ENCODE measurements around the gene RASAL3.
A peak's percentile ranks its signal among the peaks of the same experiment; 100 is the strongest.

The RASAL3 gene

GRCh38 chr19:15466851-15467733 lies 2.7 kb upstream of the RASAL3 start:
- Histone ChIP-seq H3K4me3 (no peak overlapping the region), H3K9ac (ENCODE audit: insufficient read length) (no peak overlapping the region), H3K9me3 (ENCODE audit: low read depth, low read length) (no peaks in the 10 kb centered on the region), H3K36me3 (ENCODE audit: insufficient read depth, low read length) (no peaks in the 10 kb centered on the region), H3K27ac (no peak overlapping the region)
- DNase-seq (ENCODE audit: low read depth, low spot score), result no peak
- TF ChIP-seq POLR2AphosphoS5 (IDR thresholded peaks at IDR 0.05; ENCODE audit: borderline replicate concordance, low read depth, low read length) (no peak), EZH2 (IDR thresholded peaks at IDR 0.05) (no peak), FOXP2 (optimal IDR thresholded peaks at IDR 0.05; ENCODE audit: control extremely low read depth, extremely low read length, insufficient read depth) (no peak)

- no peaks in the 10 kb centered on the region for H3K9me3 ChIP-seq (ENCODE audit: low read depth, low read length)
- TF ChIP-seq EZH2 (IDR thresholded peaks at IDR 0.05) (no peak), FOXP2 (optimal IDR thresholded peaks at IDR 0.05; ENCODE audit: control extremely low read depth, extremely low read length, insufficient read depth) (no peak), POLR2AphosphoS5 (IDR thresholded peaks at IDR 0.05; ENCODE audit: borderline replicate concordance, low read depth, low read length) (no peak)
- no peak overlapping the region for H3K9ac ChIP-seq (ENCODE audit: insufficient read length)
- H3K4me3 ChIP-seq, result no peak overlapping the region
- no peaks in the 10 kb centered on the region for H3K36me3 ChIP-seq (ENCODE audit: insufficient read depth, low read length)
- no peak overlapping the region for H3K27ac ChIP-seq
- no peak for DNase-seq (ENCODE audit: low read depth, low spot score)
These were observed 428 bp downstream of the RASAL3 start for GRCh38 chr19:15463861-15464371.

GRCh38 chr19:15461694-15462093 lies 2.6 kb downstream of the RASAL3 start:
- H3K36me3 ChIP-seq (ENCODE audit: insufficient read depth, low read length), result no peaks in the 10 kb centered on the region
- DNase-seq (ENCODE audit: low read depth, low spot score), result no peak
- TF ChIP-seq FOXP2 (optimal IDR thresholded peaks at IDR 0.05; ENCODE audit: control extremely low read depth, extremely low read length, insufficient read depth) (no peak), EZH2 (IDR thresholded peaks at IDR 0.05) (no peak), POLR2AphosphoS5 (IDR thresholded peaks at IDR 0.05; ENCODE audit: borderline replicate concordance, low read depth, low read length) (no peak)
- H3K9me3 ChIP-seq (ENCODE audit: low read depth, low read length), result no peaks in the 10 kb centered on the region
- H3K27ac ChIP-seq, result no peak overlapping the region
- H3K4me3 ChIP-seq, result no peak overlapping the region
- H3K9ac ChIP-seq (ENCODE audit: insufficient read length), result no peak overlapping the region

GRCh38 chr19:15457701-15458484 lies 6.5 kb downstream of the RASAL3 start:
- no peak for TF ChIP-seq FOXP2 (optimal IDR thresholded peaks at IDR 0.05; ENCODE audit: control extremely low read depth, extremely low read length, insufficient read depth)
- no peak for TF ChIP-seq EZH2 (IDR thresholded peaks at IDR 0.05)
- TF ChIP-seq POLR2AphosphoS5 (IDR thresholded peaks at IDR 0.05; ENCODE audit: borderline replicate concordance, low read depth, low read length), result no peak
- Histone ChIP-seq H3K36me3 (ENCODE audit: insufficient read depth, low read length) (no peaks in the 10 kb centered on the region), H3K27ac (no peak overlapping the region), H3K9ac (ENCODE audit: insufficient read length) (no peak overlapping the region), H3K4me3 (no peak overlapping the region), H3K9me3 (ENCODE audit: low read depth, low read length) (no peaks in the 10 kb centered on the region)
- DNase-seq (ENCODE audit: low read depth, low spot score), result no peak

- TF ChIP-seq POLR2AphosphoS5 (IDR thresholded peaks at IDR 0.05; ENCODE audit: borderline replicate concordance, low read depth, low read length) (no peak), FOXP2 (optimal IDR thresholded peaks at IDR 0.05; ENCODE audit: control extremely low read depth, extremely low read length, insufficient read depth) (no peak), EZH2 (IDR thresholded peaks at IDR 0.05) (no peak)
- Histone ChIP-seq H3K4me3 (peak overlapping the region; percentile 68), H3K27ac (no peak overlapping the region), H3K36me3 (ENCODE audit: insufficient read depth, low read length) (no peaks in the 10 kb centered on the region), H3K9ac (ENCODE audit: insufficient read length) (no peak overlapping the region), H3K9me3 (ENCODE audit: low read depth, low read length) (no peaks in the 10 kb centered on the region)
- DNase-seq (ENCODE audit: low read depth, low spot score), result no peak
These were observed 7.3 kb downstream of the RASAL3 start for GRCh38 chr19:15456871-15457700.

- Histone ChIP-seq H3K9ac (ENCODE audit: insufficient read length) (no peak overlapping the region), H3K27ac (no peak overlapping the region), H3K36me3 (ENCODE audit: insufficient read depth, low read length) (no peaks in the 10 kb centered on the region), H3K4me3 (peak overlapping the region; percentile 68), H3K9me3 (ENCODE audit: low read depth, low read length) (no peaks in the 10 kb centered on the region)
- no peak for DNase-seq (ENCODE audit: low read depth, low spot score)
- TF ChIP-seq EZH2 (IDR thresholded peaks at IDR 0.05) (no peak), FOXP2 (optimal IDR thresholded peaks at IDR 0.05; ENCODE audit: control extremely low read depth, extremely low read length, insufficient read depth) (no peak), POLR2AphosphoS5 (IDR thresholded peaks at IDR 0.05; ENCODE audit: borderline replicate concordance, low read depth, low read length) (no peak)
These were observed 7.9 kb downstream of the RASAL3 start for GRCh38 chr19:15456441-15456840.

- no peak overlapping the region for H3K9ac ChIP-seq (ENCODE audit: insufficient read length)
- H3K4me3 ChIP-seq, result no peak overlapping the region
- no peaks in the 10 kb centered on the region for H3K9me3 ChIP-seq (ENCODE audit: low read depth, low read length)
- no peak for TF ChIP-seq EZH2 (IDR thresholded peaks at IDR 0.05)
- DNase-seq (ENCODE audit: low read depth, low spot score), result no peak
- no peak overlapping the region for H3K27ac ChIP-seq
- no peaks in the 10 kb centered on the region for H3K36me3 ChIP-seq (ENCODE audit: insufficient read depth, low read length)
These were observed 8.3 kb downstream of the RASAL3 start for GRCh38 chr19:15455996-15456395.
